HG03469 (cell line): Measurements from ENCODE around the gene PARN.
"Not testable (repeated sequence)": the region's sequence is repeated elsewhere in the genome, so short reads cannot be mapped to it uniquely, and the experiment has no call there.

ENCODE experiments used
- ATAC-seq: cut with Tn5 transposase; IDR thresholded peaks from one replicate; pipeline ENCODE4 v1.9.1; 2021; ENCODE audit warnings: mild to moderate bottlenecking, moderate library complexity, moderate number of reproducible peaks; ENCODE audit not compliant: unreplicated experiment

The PARN gene

GRCh38 chr16:14632693-14633569 is 2.9 kb upstream of the PARN start, which contains the start of gene BFAR:
BFAR (plus strand) TSS chr16:14632951; CDS start chr16:14644347, 11,396 bp downstream.
- ATAC-seq: peak; percentile 53

GRCh38 chr16:14630620-14631330 is 715 bp upstream of the PARN start:
- ATAC-seq: not testable (repeated sequence)

GRCh38 chr16:14629612-14629918 is 495 bp downstream of the PARN start:
- peak; percentile 4 for ATAC-seq

DNA sequence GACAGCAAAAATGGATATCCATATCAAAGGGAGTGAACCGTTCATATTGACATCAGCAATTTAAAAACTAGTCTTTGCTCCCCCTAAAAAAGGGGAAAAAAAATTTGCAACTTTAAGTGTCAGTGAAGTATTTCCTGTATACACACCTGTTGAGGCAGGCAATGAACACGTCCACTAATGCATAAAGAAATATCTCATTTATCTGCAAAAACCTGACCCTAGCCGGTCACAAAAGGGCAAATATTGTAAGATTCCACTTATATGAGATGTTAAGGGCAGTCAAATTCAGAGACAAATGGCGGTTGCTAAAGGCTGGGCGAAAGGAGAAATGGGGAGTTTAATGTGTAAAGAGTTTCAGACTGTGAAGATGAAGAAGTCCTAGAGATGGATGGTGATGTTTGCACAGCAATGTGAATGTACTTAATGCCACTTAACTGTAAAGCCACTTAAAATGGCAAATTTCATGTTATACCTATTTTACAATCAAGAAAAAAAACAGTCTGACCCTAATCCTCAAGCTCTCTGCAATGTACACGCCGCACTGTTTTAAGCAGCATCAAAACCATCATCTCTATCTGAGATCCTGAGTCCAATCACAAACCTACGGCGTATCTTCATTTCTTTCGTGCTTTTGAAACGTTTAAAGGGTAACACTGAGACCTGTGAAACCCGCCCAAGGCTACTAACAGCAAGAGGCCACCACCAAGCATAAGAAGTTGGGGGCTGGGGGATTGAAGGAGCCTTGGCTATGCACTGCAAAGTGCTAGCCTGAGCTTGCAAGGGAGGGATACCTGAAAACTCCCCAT is 1.1 kb downstream of the PARN start:
- ATAC-seq: no peak

DNA sequence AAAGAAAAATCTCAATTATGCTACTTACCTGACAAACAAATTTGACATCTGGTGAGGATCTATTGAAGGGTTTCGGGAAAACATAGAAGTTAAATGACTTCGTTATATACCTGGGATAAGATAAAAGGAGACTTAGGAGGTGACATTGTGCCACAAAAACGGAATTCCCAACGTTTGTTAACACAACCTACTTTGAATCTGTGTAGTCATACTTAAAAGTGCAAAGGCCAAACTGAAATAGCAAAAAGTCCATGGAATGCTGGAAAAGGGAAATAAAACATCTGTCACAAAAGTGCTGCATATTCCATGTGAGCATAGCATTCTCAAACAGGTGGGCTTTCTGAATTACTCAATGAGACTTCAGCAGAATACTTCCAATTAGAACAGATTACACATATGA is 3.0 kb downstream of the PARN start:
- no peak for ATAC-seq

GRCh38 chr16:14618566-14618965 is 11.5 kb downstream of the PARN start:
- no peak for ATAC-seq

DNA sequence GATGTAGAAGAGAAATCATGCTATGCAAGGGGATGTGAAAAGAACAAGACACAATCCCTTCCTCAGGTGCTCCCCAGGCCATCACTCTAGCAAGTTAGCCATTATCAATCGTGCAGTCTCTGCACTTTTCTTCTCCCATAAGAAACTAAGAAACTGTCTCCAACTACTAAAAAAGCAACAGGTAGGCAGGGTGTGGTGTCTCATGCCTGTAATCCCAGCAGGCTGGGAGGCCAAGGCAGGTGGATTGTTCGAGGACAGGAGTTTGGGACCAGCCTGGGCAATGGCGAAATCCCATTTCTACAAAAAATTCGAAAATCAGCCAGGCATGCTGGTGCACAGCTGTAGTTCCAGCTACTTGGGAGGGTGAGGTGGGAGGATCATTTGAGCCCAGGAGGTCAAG is 13.8 kb downstream of the PARN start:
- ATAC-seq: no peak

DNA sequence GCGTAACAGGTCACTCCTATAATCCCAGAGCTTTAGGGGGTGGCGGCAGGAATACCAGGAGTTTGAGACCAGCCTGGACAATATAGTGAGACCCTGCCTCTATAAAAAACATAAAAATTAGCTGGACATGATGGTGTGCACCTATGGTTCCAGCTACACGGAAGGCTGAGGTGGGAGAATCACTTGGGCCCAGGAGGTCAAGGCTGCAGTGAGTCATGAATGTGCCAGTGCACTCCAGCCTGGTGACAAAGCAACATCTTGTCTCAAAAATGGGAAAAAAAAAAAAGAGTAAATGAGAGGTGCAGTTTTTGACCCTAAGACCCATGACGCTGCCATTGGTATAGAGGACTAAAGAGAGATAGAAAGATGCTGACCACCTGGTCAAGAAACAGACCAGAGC is 16.1 kb downstream of the PARN start:
- no peak for ATAC-seq

DNA sequence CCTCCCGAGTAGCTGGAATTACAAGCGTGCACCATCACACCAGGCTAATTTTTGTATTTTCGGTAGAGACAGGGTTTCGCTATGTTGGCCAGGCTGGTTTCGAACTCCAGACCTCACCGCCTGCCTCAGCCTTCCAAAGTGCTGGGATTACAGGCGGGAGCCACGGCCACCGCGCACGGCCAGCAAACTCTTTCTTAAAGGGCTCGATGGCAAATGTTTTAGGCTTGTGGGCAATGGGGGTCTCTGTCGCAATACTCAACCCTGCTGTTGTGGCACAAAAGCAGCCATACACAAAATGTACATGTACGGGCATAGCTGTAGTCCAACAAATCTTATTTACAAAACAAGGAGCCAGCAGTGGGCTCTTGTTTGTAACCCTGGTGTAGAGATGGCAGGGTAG is 18.4 kb downstream of the PARN start:
- ATAC-seq: no peak

DNA sequence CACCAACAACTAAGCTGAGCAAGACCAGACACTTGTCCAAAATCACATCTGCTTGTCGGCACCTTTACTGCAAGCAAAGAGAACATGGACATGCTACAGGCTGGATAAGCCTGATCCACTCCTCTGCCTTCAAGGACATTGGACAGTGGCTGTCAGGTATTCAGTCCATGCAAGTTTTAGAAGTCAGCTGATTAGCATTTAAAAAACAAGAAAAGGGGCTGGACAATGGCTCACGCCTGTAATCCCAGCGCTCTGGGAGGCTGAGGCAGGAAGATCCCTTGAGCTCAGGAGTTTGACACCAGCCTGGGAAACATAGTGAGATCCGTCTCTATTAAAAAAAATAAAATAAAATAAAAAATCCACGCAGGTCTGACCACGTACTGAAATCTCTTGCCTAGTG is 20.3 kb downstream of the PARN start:
- no peak for ATAC-seq

DNA sequence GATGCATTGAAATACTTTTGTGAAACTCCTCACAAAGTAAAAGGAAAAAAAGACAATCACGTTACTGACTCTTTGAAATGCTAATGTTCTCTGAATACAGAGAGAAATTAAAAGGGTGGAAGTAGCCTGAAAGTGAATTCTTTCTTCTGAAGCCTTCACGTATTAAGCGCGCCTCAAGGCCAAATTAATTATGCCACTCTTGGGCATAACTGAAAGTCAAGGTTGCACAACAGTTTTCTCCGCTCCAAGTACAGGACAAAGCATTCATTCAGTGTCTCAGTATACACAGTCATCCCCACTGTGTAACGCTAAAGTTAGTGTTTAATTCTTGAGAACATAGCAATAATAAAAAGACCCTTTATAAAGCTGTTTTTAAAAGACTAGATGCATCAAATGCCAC is 21.5 kb downstream of the PARN start:
- ATAC-seq: no peak

DNA sequence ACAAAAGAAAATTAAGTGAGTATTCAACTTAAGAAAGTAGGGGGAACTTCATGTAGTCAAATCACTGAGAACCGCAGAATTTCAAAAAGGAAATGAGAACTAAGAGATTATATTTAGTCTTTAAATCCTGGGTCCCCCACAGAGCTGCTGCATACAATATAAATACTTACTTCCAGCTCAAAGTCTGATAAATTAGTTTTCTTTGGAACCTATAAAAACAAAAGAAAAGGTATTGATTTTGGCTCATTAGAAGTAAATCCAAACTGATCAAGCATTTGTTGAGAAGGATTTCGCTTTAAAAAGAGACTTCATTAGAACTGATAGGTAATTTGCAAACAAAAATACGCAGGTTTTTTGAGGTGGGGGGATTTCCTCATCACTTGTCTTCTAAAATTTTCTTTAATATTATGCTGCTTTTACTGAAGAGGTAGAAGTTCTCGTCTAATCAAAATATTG is 21.9 kb downstream of the PARN start:
- no peak for ATAC-seq

DNA sequence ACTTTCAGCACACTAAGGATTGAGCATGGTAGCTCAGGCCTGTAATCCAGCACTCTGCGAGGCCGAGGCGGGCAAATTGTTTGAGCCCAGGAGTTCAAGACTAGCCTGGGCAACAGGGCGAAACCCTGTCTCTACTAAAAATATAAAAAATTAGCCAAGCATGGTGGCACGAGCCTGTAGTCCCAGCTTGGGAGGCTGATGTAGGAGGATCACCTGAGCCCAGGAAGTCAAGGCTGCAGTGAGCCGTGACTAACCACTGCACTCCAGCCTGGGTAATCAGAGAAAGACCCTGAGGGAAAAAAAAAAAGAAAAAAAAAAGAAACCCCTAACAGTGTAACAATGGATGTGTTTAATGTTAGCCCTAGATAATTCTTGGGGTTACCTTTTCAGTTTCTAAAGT is 24.0 kb downstream of the PARN start:
- ATAC-seq: no peak

DNA sequence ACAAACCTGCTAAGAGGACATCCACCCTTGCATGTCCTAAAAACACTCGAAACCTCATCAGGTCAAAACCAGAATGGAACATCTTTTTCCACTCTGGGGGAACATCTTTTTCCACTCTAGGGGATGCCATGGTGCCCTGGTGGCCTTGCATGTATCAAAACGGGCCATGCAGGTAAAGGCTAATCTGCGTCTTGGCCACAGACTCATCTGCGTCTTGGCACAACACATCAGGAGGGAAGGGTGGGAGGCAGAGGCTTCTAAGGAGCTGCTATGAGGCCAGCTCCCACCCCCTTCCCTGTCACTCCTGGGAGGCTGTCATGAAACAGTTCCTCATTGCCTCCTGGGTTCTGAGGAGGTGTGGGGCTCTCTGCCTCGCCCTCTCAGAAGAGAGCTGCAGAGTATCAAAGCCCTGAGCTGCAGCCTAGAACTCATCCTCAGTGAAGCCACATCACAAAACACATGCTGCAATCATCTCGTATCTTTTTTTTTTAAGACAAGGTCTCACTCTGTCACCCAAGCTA is 27.6 kb downstream of the PARN start:
- ATAC-seq: no peak

- no peak for ATAC-seq
Measured at GRCh38 chr16:14600164-14600563, 29.9 kb downstream of the PARN start.

DNA sequence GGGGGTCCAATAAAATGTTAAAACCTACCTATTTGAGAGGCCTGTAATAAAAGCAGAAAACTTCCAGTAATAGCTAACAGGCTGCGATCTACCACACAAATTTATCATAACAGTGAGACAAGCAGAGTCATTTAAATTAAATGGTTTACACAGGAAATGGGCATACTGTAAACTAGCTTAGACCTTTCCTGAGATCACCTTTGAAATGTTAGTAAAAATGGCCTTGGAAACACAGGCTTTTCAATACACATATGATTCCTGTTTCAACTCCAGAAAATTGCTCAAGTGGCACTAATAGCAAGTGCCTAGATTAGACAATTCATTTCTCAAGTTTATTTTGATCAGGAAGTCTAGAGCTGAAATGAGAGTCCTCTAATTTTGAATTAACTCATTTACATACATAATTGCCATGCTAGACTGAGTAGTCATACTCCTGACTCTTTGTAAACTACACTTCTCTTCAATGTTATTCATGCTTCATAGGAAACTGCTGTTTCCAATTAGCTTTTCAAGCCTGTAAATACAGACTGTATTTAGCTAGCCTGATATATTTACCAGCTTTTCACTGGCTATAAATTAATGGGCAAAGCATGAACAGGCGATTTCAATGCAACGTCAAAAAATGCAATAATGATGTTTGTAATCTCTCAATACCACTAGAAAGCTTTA is 43.3 kb downstream of the PARN start:
- ATAC-seq: no peak

DNA sequence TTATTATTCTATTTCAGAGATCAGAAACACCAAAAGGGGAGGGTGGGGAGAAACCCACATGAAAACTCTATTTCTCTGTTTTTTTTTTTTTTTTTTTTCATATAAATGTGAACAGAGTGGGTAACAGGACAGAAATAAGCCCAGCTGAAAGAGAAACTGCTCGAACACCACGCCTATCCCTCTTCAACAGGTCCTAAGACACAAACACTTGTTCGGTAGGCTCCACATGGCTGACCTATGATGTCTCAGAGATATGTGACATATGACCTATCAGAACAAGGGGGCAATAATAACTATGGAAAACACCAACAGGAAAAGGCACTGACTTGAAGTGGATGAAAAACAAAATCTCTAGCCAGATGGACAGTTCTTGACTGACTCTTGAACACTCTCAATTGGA is 44.8 kb downstream of the PARN start:
- no peak for ATAC-seq

GRCh38 chr16:14580926-14581325 is 49.1 kb downstream of the PARN start:
- ATAC-seq: not testable (repeated sequence)

DNA sequence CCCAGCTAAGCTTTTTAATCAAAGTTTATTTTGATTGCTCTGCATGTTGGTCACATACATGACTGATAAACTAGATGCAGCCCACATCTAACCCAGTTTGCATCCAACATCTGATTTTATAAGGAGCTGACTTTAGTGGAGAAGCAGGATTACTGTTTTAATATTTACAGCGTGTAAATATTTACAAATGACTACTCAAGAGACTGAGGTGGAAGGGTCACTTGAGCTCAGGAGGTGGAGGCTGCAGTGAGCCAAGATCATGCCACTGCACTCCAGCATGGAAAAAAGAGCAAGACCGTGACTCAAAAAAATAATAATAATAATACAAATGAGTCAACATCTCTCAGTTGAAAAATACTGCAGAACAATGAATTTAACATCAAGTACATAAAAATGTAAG is 50.8 kb downstream of the PARN start:
- ATAC-seq: no peak

GRCh38 chr16:14576532-14576931 is 53.5 kb downstream of the PARN start:
- ATAC-seq: no peak

DNA sequence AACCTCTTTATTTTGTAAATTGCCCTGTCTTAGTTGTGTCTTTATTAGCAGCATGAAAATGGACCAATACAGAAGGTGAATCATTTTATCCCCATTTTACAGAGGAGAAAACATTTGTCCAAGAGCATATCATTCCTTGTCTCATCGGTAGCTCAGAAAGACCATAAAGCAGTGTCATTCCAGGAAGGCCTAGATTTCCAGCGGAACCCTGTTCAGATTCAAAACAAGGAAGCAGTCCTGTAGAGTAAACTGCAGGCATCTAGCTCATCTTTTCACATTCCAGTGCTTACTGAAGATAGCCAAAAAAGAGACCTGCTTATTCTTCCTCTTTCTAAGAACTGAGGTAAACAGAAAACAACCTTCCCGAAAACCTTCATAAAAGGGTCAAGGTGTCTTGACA is 54.0 kb downstream of the PARN start:
- no peak for ATAC-seq
